Measurements from ENCODE around the gene PDE6B.
A peak's percentile ranks its signal among the peaks of the same experiment; 100 is the strongest.

Gene PDE6B

DNA sequence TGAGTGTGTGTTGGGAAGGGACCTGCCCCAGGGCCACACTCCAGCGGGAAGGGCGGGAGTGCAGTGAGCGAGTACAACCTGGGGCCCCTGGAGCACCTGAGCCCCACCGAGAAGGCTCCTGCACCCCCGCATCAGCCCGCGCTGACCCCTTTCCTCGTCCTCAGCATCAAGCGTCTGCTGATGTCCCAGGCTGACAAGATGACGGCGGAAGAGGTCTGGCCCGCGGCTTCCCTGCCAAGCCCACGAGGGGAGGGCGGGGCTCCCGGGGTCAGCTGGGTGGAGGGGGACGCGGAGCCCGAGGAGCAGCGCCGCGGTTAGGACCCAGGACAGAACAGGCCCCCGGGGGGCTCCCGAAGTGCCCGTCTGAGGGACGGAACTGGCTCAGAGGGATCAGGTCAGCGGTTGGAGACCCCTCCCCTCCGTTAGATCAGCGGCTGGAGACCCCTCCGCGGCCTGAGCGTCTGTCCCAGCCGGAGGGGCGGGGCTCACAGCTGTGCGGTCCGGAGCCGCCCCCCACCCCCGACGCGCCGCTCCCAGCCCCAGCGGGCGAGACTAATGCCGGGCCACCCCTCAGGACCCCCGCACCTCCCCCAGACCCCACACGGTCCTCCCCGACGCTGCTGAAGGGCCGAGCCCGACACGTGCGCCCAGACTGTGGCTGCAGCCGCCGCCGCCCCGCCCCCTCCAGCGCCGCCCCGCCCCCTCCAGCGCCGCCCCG lies 55.7 kb downstream of the PDE6B start:
- H3K4me3 ChIP-seq (ENCODE audit: low read length): peak overlapping the region; percentile 54
- no peak for TF ChIP-seq CTCF (conservative IDR thresholded peaks at IDR 0.05; ENCODE audit: low read length)
- peak; percentile 34 for DNase-seq (ENCODE audit: low read depth)

- DNase-seq (ENCODE audit: low read depth): no peak
- no peak overlapping the region for H3K4me3 ChIP-seq (ENCODE audit: low read length)
- no peak for TF ChIP-seq CTCF (conservative IDR thresholded peaks at IDR 0.05; ENCODE audit: low read length)
These were observed 56.5 kb downstream of the PDE6B start for GRCh38 chr4:681736-682451.

GRCh38 chr4:682490-683172 lies 57.3 kb downstream of the PDE6B start:
- no peak overlapping the region for H3K4me3 ChIP-seq (ENCODE audit: low read length)
- TF ChIP-seq CTCF (conservative IDR thresholded peaks at IDR 0.05; ENCODE audit: low read length): no peak
- no peak for DNase-seq (ENCODE audit: low read depth)

GRCh38 chr4:683247-683897 lies 58.0 kb downstream of the PDE6B start:
- TF ChIP-seq CTCF (conservative IDR thresholded peaks at IDR 0.05; ENCODE audit: low read length): no peak
- DNase-seq (ENCODE audit: low read depth): no peak
- no peak overlapping the region for H3K4me3 ChIP-seq (ENCODE audit: low read length)

DNA sequence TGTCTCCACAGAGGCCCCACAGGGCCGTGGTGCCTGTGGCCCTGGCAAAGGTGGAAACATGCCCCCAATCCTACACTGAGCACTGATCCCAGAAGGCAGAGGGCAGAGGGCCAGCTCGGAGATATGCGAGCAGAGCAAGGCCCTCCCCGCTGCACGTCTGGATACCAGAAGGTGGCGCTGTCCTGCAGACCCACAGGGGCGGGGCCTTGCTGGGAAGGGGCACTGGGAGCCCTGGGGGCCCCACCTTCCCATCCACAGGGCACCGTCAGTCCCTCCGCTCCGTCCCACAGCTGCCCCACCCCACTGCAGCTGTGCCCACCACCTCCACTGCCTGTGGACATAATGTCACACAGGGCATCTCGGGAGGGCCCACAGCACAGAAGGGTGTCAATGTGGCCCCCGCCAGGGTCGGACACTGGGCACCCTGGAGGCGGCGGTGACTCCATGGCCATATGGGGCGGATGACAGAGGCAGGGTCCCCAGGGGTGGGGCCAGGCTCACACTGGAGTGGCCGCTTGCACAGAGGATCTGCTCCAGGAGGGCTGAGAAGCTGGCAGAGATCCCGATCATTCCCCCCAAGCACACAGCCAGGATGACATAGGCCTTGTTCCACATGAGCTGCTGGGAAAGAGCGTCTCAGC lies 58.7 kb downstream of the PDE6B start:
- DNase-seq (ENCODE audit: low read depth): peak; percentile 64
- TF ChIP-seq CTCF (conservative IDR thresholded peaks at IDR 0.05; ENCODE audit: low read length): peak; percentile 62
- no peak overlapping the region for H3K4me3 ChIP-seq (ENCODE audit: low read length)

GRCh38 chr4:684623-685327 lies 59.4 kb downstream of the PDE6B start:
- H3K4me3 ChIP-seq (ENCODE audit: low read length): no peak overlapping the region
- no peak for DNase-seq (ENCODE audit: low read depth)
- no peak for TF ChIP-seq CTCF (conservative IDR thresholded peaks at IDR 0.05; ENCODE audit: low read length)

Data from AG10803 (cell line).